Upper lobe of left lung (tissue), 6 donors: ENCODE measurements around the gene STH. TPM values are rescaled to one million over a fixed set of nuclear protein-coding genes. Genes with fewer than 3 reads are reported as not detected.
"Not testable (repeated sequence)": the region's sequence is repeated elsewhere in the genome, so short reads cannot be mapped to it uniquely, and the experiment has no call there.

Experiments used
- ATAC-seq, 2 donors: fragments of 200-7000 bp; cut with Tn5 transposase; one replicate each; pipeline ENCODE4 v1.9.1; 2022; ENCODE audit warnings: mild to moderate bottlenecking in 2 of 2, moderate library complexity in 2 of 2; ENCODE audit not compliant: low FRiP score in 2 of 2
- DNase-seq, 2 donors: peaks; one replicate each; pipeline ENCODE4 v3.0.0-alpha.2; 2019 to 2020
- H3K27ac ChIP-seq, 4 donors: fragments of 200-600 bp; sonication (generic); one replicate each; pipeline ENCODE4 v1.5.1; 2016 to 2019
- H3K27me3 ChIP-seq, 4 donors: fragments of 200-600 bp; sonication (generic); one replicate each; pipeline ENCODE4 v1.5.1; 2017 to 2019
- H3K36me3 ChIP-seq, 4 donors: fragments of 200-600 bp; sonication (generic); one replicate each; pipeline ENCODE4 v1.5.1; 2016 to 2019
- H3K4me1 ChIP-seq, 4 donors: fragments of 200-600 bp; sonication (generic); one replicate each; pipeline ENCODE4 v1.5.1; 2018 to 2019
- H3K4me3 ChIP-seq, 4 donors: fragments of 200-600 bp; sonication (generic); one replicate each; pipeline ENCODE4 v1.5.1; 2017 to 2019; ENCODE audit warnings: mild to moderate bottlenecking in 2 of 4, moderate library complexity in 1 of 4
- H3K9me3 ChIP-seq, 4 donors: fragments of 200-600 bp; sonication (generic); one replicate each; pipeline ENCODE4 v1.5.1; 2018 to 2019
- EP300 ChIP-seq, 4 donors: sonication (generic); formaldehyde crosslinking; IDR thresholded peaks; one replicate each; pipeline ENCODE4 v1.5.1; 2017; ENCODE audit warnings: antibody characterized with exemption in 4 of 4, control low read depth in 2 of 4
- POLR2A ChIP-seq, 4 donors: fragments of 450-650 bp; IDR thresholded peaks; one replicate each; pipeline ENCODE4 v1.5.1; 2016 to 2017; ENCODE audit warnings: antibody characterized with exemption in 4 of 4, mild to moderate bottlenecking in 2 of 4
- POLR2AphosphoS5 ChIP-seq, 2 donors: sonication (generic); formaldehyde crosslinking; IDR thresholded peaks; one replicate each; pipeline ENCODE4 v1.5.1; 2017; ENCODE audit warnings: antibody characterized with exemption in 2 of 2
- WGBS, 2 donors: methylation state at CpG; one replicate each; pipeline ENCODE4 v1.1.5; 2017 to 2018; 5-methylcytosine and 5-hydroxymethylcytosine counted together
- total RNA-seq, 6 donors: library from RNA; depleted of rRNA in 4 of 6; stranded (reverse); fragments of >200 nt in 4 of 6; gene quantifications; one replicate each; pipeline versions ENCODE4 v1.1.0 to v1.2.1, GENCODE V29; 2016 to 2021
- TF ChIP-seq, protein P1 (sequence below), 6 experiments: fragments of 450-650 bp in 4 of 6; fragments of 200-600 bp in 2 of 6; sonication (generic) in 2 of 6; IDR thresholded peaks; one replicate each; pipeline ENCODE4 v1.5.1; 2016 to 2019; ENCODE audit warnings: antibody characterized with exemption in 6 of 6
- donor health status: DM: no; HTN: no; CAD: no; lungs with moderate emphysema.
- donor health status: DM: no; HTN: yes; CAD: no; lungs with severe emphysema.

STH gene
- total RNA-seq, 6 donors from 2014 or later = not detected

DNA sequence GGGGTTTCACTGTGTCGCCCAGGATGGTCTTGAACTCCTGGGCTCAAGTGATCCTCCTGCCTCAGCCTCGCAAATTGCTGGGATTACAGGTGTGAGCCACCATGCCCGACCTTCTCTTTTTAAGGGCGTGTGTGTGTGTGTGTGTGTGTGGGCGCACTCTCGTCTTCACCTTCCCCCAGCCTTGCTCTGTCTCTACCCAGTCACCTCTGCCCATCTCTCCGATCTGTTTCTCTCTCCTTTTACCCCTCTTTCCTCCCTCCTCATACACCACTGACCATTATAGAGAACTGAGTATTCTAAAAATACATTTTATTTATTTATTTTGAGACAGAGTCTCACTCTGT, 3.9 kb downstream of the STH start:
- ATAC-seq = no peak
- H3K9me3 ChIP-seq = no peaks in the 10 kb centered on the region
- WGBS, 2 donors = 63 to 81% methylated on average over 7 of the region's 7 CpGs
- H3K36me3 ChIP-seq = no peaks in the 10 kb centered on the region
- H3K27ac ChIP-seq = no peak overlapping the region
- H3K4me3 ChIP-seq = no peak overlapping the region
- no peaks in the 10 kb centered on the region for H3K27me3 ChIP-seq
- H3K4me1 ChIP-seq = peaks cover 0 to 3% (median 0%) of the 10 kb centered on the region in 4 donors
- no peak for DNase-seq
- no peak for TF ChIP-seq EP300 (IDR thresholded peaks at IDR 0.05)
- no peak for TF ChIP-seq POLR2AphosphoS5 (IDR thresholded peaks at IDR 0.05)
- no peak for TF ChIP-seq POLR2A (IDR thresholded peaks at IDR 0.05)
- TF ChIP-seq, protein P1, sequence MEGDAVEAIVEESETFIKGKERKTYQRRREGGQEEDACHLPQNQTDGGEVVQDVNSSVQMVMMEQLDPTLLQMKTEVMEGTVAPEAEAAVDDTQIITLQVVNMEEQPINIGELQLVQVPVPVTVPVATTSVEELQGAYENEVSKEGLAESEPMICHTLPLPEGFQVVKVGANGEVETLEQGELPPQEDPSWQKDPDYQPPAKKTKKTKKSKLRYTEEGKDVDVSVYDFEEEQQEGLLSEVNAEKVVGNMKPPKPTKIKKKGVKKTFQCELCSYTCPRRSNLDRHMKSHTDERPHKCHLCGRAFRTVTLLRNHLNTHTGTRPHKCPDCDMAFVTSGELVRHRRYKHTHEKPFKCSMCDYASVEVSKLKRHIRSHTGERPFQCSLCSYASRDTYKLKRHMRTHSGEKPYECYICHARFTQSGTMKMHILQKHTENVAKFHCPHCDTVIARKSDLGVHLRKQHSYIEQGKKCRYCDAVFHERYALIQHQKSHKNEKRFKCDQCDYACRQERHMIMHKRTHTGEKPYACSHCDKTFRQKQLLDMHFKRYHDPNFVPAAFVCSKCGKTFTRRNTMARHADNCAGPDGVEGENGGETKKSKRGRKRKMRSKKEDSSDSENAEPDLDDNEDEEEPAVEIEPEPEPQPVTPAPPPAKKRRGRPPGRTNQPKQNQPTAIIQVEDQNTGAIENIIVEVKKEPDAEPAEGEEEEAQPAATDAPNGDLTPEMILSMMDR (IDR thresholded peaks at IDR 0.05) = no peak

DNA sequence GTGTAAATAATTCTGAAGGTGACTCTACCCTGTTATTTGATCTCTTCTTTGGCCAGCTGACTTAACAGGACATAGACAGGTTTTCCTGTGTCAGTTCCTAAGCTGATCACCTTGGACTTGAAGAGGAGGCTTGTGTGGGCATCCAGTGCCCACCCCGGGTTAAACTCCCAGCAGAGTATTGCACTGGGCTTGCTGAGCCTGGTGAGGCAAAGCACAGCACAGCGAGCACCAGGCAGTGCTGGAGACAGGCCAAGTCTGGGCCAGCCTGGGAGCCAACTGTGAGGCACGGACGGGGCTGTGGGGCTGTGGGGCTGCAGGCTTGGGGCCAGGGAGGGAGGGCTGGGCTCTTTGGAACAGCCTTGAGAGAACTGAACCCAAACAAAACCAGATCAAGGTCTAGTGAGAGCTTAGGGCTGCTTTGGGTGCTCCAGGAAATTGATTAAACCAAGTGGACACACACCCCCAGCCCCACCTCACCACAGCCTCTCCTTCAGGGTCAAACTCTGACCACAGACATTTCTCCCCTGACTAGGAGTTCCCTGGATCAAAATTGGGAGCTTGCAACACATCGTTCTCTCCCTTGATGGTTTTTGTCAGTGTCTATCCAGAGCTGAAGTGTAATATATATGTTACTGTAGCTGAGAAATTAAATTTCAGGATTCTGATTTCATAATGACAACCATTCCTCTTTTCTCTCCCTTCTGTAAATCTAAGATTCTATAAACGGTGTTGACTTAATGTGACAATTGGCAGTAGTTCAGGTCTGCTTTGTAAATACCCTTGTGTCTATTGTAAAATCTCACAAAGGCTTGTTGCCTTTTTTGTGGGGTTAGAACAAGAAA, 5.1 kb downstream of the STH start:
- Histone ChIP-seq H3K27ac (no peak overlapping the region), H3K4me1 (peaks cover 0 to 3% (median 0%) of the 10 kb centered on the region in 4 donors), H3K36me3 (no peaks in the 10 kb centered on the region), H3K9me3 (no peaks in the 10 kb centered on the region), H3K27me3 (no peaks in the 10 kb centered on the region), H3K4me3 (no peak overlapping the region)
- no peak for TF ChIP-seq EP300 (IDR thresholded peaks at IDR 0.05)
- no peak for TF ChIP-seq POLR2A (IDR thresholded peaks at IDR 0.05)
- no peak for TF ChIP-seq POLR2AphosphoS5 (IDR thresholded peaks at IDR 0.05)
- TF ChIP-seq, protein P1 (IDR thresholded peaks at IDR 0.05) = no peak
- 32 to 56% methylated on average over 2 to 6 of the region's 6 CpGs for WGBS, 2 donors
- peak in 1 of 2 donors; percentile 56 for ATAC-seq
- DNase-seq = no peak

DNA sequence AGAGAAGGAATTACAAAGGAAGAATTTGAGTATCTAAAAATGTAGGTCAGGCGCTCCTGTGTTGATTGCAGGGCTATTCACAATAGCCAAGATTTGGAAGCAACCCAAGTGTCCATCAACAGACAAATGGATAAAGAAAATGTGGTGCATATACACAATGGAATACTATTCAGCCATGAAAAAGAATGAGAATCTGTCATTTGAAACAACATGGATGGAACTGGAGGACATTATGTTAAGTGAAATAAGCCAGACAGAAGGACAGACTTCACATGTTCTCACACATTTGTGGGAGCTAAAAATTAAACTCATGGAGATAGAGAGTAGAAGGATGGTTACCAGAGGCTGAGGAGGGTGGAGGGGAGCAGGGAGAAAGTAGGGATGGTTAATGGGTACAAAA, 7.0 kb downstream of the STH start:
- H3K9me3 ChIP-seq, H3K36me3 ChIP-seq, H3K4me1 ChIP-seq, H3K27me3 ChIP-seq, ATAC-seq, DNase-seq, H3K27ac ChIP-seq, H3K4me3 ChIP-seq: not testable (repeated sequence)
- WGBS, 2 donors = 87 to 93% methylated on average over 1 of the region's 1 CpG

GRCh38 chr17:46007461-46007965, 8.5 kb downstream of the STH start:
- Histone ChIP-seq H3K36me3 (no peaks in the 10 kb centered on the region), H3K27ac (no peak overlapping the region), H3K4me1 (peaks cover 0 to 3% (median 0%) of the 10 kb centered on the region in 4 donors), H3K4me3 (no peak overlapping the region), H3K9me3 (no peaks in the 10 kb centered on the region), H3K27me3 (no peaks in the 10 kb centered on the region)
- no peak for ATAC-seq
- no peak for DNase-seq
- WGBS, 2 donors = 88 to 89% methylated on average over 2 of the region's 2 CpGs
- no peak for TF ChIP-seq POLR2A (IDR thresholded peaks at IDR 0.05)
- no peak for TF ChIP-seq EP300 (IDR thresholded peaks at IDR 0.05)
- TF ChIP-seq POLR2AphosphoS5 (IDR thresholded peaks at IDR 0.05) = no peak
- TF ChIP-seq, protein P1 (IDR thresholded peaks at IDR 0.05) = no peak

DNA sequence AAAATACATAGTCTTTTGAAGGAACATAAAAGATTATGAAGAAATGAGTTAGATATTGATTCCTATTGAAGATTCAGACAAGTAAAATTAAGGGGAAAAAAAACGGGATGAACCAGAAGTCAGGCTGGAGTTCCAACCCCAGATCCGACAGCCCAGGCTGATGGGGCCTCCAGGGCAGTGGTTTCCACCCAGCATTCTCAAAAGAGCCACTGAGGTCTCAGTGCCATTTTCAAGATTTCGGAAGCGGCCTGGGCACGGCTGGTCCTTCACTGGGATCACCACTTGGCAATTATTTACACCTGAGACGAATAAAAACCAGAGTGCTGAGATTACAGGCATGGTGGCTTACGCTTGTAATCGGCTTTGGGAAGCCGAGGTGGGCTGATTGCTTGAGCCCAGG, 9.5 kb downstream of the STH start:
- no peak for DNase-seq
- no peak for ATAC-seq
- Histone ChIP-seq H3K9me3 (no peaks in the 10 kb centered on the region), H3K4me1 (no peaks in the 10 kb centered on the region), H3K27ac (no peak overlapping the region), H3K36me3 (no peaks in the 10 kb centered on the region), H3K27me3 (no peaks in the 10 kb centered on the region), H3K4me3 (no peak overlapping the region)
- WGBS, 2 donors = 90 to 91% methylated on average over 9 of the region's 9 CpGs
- no peak for TF ChIP-seq EP300 (IDR thresholded peaks at IDR 0.05)
- TF ChIP-seq, protein P1 (IDR thresholded peaks at IDR 0.05) = no peak
- no peak for TF ChIP-seq POLR2A (IDR thresholded peaks at IDR 0.05)
- TF ChIP-seq POLR2AphosphoS5 (IDR thresholded peaks at IDR 0.05) = no peak
